Neuronal stem cell (in vitro differentiated cells): ENCODE measurements around the gene F12.

Experiments used
- DNase-seq: peaks from one replicate; pipeline ENCODE4 v3.0.0-alpha.2; 2013; ENCODE audit warnings: low spot score
- H2AFZ ChIP-seq: one replicate; pipeline ENCODE4 v1.6.1; 2013; ENCODE audit warnings: mild to moderate bottlenecking, low read length, inconsistent platforms
- H2AK5ac ChIP-seq: 2 replicates; pipeline ENCODE4 v1.6.1; 2013; ENCODE audit warnings: low read depth, mild to moderate bottlenecking, inconsistent platforms, low read length, moderate library complexity, mixed read lengths
- H2BK120ac ChIP-seq: 2 replicates; pipeline ENCODE4 v1.6.1; 2013; ENCODE audit warnings: low read depth, mild to moderate bottlenecking, inconsistent platforms, low read length, moderate library complexity, mixed read lengths
- H2BK12ac ChIP-seq: one replicate; pipeline ENCODE4 v1.6.1; 2013; ENCODE audit warnings: low read length, inconsistent platforms
- H2BK15ac ChIP-seq: 2 replicates; pipeline ENCODE4 v1.6.1; 2013; ENCODE audit warnings: mild to moderate bottlenecking, low read length, inconsistent platforms, mixed read lengths
- H2BK5ac ChIP-seq: one replicate; pipeline ENCODE4 v1.6.1; 2013; ENCODE audit warnings: inconsistent platforms, mild to moderate bottlenecking, low read length, moderate library complexity
- H3K14ac ChIP-seq: one replicate; pipeline ENCODE4 v1.6.1; 2013; ENCODE audit warnings: low read length, inconsistent platforms
- H3K18ac ChIP-seq: 2 replicates; pipeline ENCODE4 v1.6.1; 2013; ENCODE audit warnings: low read length, inconsistent platforms
- H3K23ac ChIP-seq: 2 replicates; pipeline ENCODE4 v1.6.1; 2013; ENCODE audit warnings: low read depth, mild to moderate bottlenecking, mixed read lengths, low read length, inconsistent platforms; ENCODE audit not compliant: poor library complexity
- H3K27ac ChIP-seq: replicated peaks from 3 replicates; pipeline ENCODE4 v1.5.1; 2013; ENCODE audit warnings: low read length, inconsistent platforms
- H3K27me3 ChIP-seq, 3 experiments: 2 replicates each; pipeline ENCODE4 v1.6.1; 2013; ENCODE audit warnings: low read length in 3 of 3, mild to moderate bottlenecking in 2 of 3, inconsistent platforms in 1 of 3, low read depth in 1 of 3, mixed read lengths in 1 of 3, moderate library complexity in 1 of 3; ENCODE audit not compliant: control insufficient read depth in 3 of 3, insufficient read depth in 3 of 3
- H3K36me3 ChIP-seq, 2 donors: replicated peaks in 1 of 2; 2 replicates each; pipeline ENCODE4 v1.6.1; 2013; ENCODE audit warnings: low read length in 2 of 2; ENCODE audit not compliant: control insufficient read depth in 2 of 2, insufficient read depth in 2 of 2
- H3K4ac ChIP-seq: 2 replicates; pipeline ENCODE4 v1.6.1; 2013; ENCODE audit warnings: inconsistent platforms, mild to moderate bottlenecking, low read length, moderate library complexity
- H3K4me1 ChIP-seq, 2 donors: 1 replicate in 1 of 2; 2 replicates in 1 of 2; pipeline ENCODE4 v1.6.1; 2013; ENCODE audit warnings: low read length in 2 of 2, low read depth in 1 of 2; ENCODE audit not compliant: control insufficient read depth in 2 of 2, insufficient read depth in 1 of 2
- H3K4me2 ChIP-seq: one replicate; pipeline ENCODE4 v1.6.1; 2013; ENCODE audit warnings: mild to moderate bottlenecking, low read length, inconsistent platforms; ENCODE audit not compliant: insufficient read depth, poor library complexity, severe bottlenecking
- H3K4me3 ChIP-seq, 2 donors: 2 replicates each; pipeline ENCODE4 v1.5.1; 2013; ENCODE audit warnings: low read length in 2 of 2, mild to moderate bottlenecking in 2 of 2, inconsistent platforms in 1 of 2, moderate library complexity in 1 of 2
- H3K79me1 ChIP-seq: one replicate; pipeline ENCODE4 v1.6.1; 2013; ENCODE audit warnings: low read depth, mild to moderate bottlenecking, inconsistent platforms, low read length, moderate library complexity
- H3K9ac ChIP-seq: one replicate; pipeline ENCODE4 v1.6.1; 2013; ENCODE audit warnings: mild to moderate bottlenecking, low read depth, low read length, inconsistent platforms; ENCODE audit not compliant: poor library complexity
- H3K9me3 ChIP-seq, 2 donors: replicated peaks in 1 of 2; 2 replicates each; pipeline versions ENCODE3 to v1.6.1; 2013; ENCODE audit warnings: low read length in 2 of 2, mild to moderate bottlenecking in 2 of 2, inconsistent platforms in 1 of 2, low read depth in 1 of 2, mixed read lengths in 1 of 2, moderate library complexity in 1 of 2; ENCODE audit not compliant: control insufficient read depth in 2 of 2, insufficient read depth in 1 of 2
- H4K8ac ChIP-seq: one replicate; pipeline ENCODE4 v1.6.1; 2013; ENCODE audit warnings: low read depth, mild to moderate bottlenecking, inconsistent platforms, low read length, moderate library complexity
- H4K91ac ChIP-seq: one replicate; pipeline ENCODE4 v1.6.1; 2013; ENCODE audit warnings: low read length, low read depth, mild to moderate bottlenecking, inconsistent platforms; ENCODE audit not compliant: poor library complexity
- WGBS, 2 donors: extraction: QIAGEN DNeasy Blood & Tissue Kit; methylation state at CpG; one replicate each; pipeline ENCODE4 v1.1.7; 2013; ENCODE audit warnings: missing lambda C conversion rate in 2 of 2, mixed read lengths in 1 of 2; ENCODE audit not compliant: insufficient read length in 2 of 2, insufficient replicate concordance in 1 of 2; ENCODE audit errors: extremely low coverage in 2 of 2; 5-methylcytosine and 5-hydroxymethylcytosine counted together

Gene F12

GRCh38 chr5:177403792-177404640, 5.3 kb downstream of the F12 start:
- DNase-seq, result peak; percentile 54
- Histone ChIP-seq H2BK15ac (peak overlapping the region; percentile 100), H3K79me1 (peaks cover 2% of the 10 kb centered on the region), H2BK120ac (peak overlapping the region; percentile 75), H4K8ac (peak overlapping the region; percentile 88), H3K4me1 (peaks cover 16 to 21% of the 10 kb centered on the region in 2 donors), H3K9ac (peak overlapping the region; percentile 64), H2AK5ac (peak overlapping the region; percentile 98), H3K4me2 (peak overlapping the region; percentile 96), H3K36me3 (no peaks in the 10 kb centered on the region), H3K27ac (no peak overlapping the region), H4K91ac (no peak overlapping the region), H3K23ac (peak overlapping the region; percentile 97), H3K4me3 (peak overlapping the region; percentile 41 to 83), H3K18ac (peak overlapping the region; percentile 98), H3K9me3 (no peaks in the 10 kb centered on the region), H2BK12ac (peak overlapping the region; percentile 100), H3K4ac (no peak overlapping the region), H3K14ac (peak overlapping the region; percentile 95), H3K27me3 (peaks cover 16 to 63% (median 51%) of the 10 kb centered on the region in 3 experiments), H2AFZ (peak overlapping the region; percentile 97), H2BK5ac (peak overlapping the region; percentile 59)
- no CpG with 5 or more reads among the region's 93 CpGs for WGBS, 2 donors

- Histone ChIP-seq H3K27me3 (peaks cover 16 to 59% (median 51%) of the 10 kb centered on the region in 3 experiments), H3K23ac (peak overlapping the region; percentile 97), H3K4me1 (peaks cover 16 to 21% of the 10 kb centered on the region in 2 donors), H2BK15ac (peak overlapping the region; percentile 100), H3K9ac (peak overlapping the region; percentile 85), H3K27ac (no peak overlapping the region), H2BK120ac (peak overlapping the region; percentile 61), H3K4ac (peak overlapping the region; percentile 54), H2BK12ac (peak overlapping the region; percentile 100), H4K91ac (no peak overlapping the region), H3K18ac (peak overlapping the region; percentile 98), H2AK5ac (peak overlapping the region; percentile 81), H3K36me3 (no peaks in the 10 kb centered on the region), H3K4me2 (peak overlapping the region; percentile 96), H3K9me3 (no peaks in the 10 kb centered on the region), H3K4me3 (peak overlapping the region; percentile 41 to 83), H4K8ac (peak overlapping the region; percentile 88), H3K14ac (peak overlapping the region; percentile 95), H2AFZ (peak overlapping the region; percentile 97), H3K79me1 (peaks cover 4% of the 10 kb centered on the region), H2BK5ac (no peak overlapping the region)
- peak; percentile 32 for DNase-seq
- no CpG with 5 or more reads among the region's 61 CpGs for WGBS, 2 donors
These were observed 6.1 kb downstream of the F12 start for GRCh38 chr5:177403102-177403791.

- Histone ChIP-seq H3K9me3 (no peaks in the 10 kb centered on the region), H2AFZ (peak overlapping the region; percentile 97), H3K79me1 (peaks cover 4% of the 10 kb centered on the region), H3K9ac (no peak overlapping the region), H3K4me1 (peaks cover 16 to 21% of the 10 kb centered on the region in 2 donors), H4K91ac (no peak overlapping the region), H3K4ac (no peak overlapping the region), H2AK5ac (peak overlapping the region; percentile 81), H3K27me3 (peaks cover 16 to 65% (median 49%) of the 10 kb centered on the region in 3 experiments), H2BK15ac (peak overlapping the region; percentile 100), H3K4me3 (peak overlapping the region; percentile 41 to 83), H3K36me3 (no peaks in the 10 kb centered on the region), H3K23ac (peak overlapping the region; percentile 97), H3K14ac (no peak overlapping the region), H4K8ac (no peak overlapping the region), H3K27ac (no peak overlapping the region), H3K4me2 (peak overlapping the region; percentile 96), H3K18ac (peak overlapping the region; percentile 98), H2BK5ac (no peak overlapping the region), H2BK120ac (peak overlapping the region; percentile 61), H2BK12ac (no peak overlapping the region)
- WGBS, 2 donors, result no CpG with 5 or more reads among the region's 49 CpGs
- peak; percentile 56 for DNase-seq
These were observed 6.9 kb downstream of the F12 start for GRCh38 chr5:177402271-177403043.
